DMS153 (cell line): ENCODE data around the gene LARGE2.

Experiments
- DNase-seq: peaks from one replicate; lab custom pipeline; 2025; lab: John Stamatoyannopoulos, UW

The LARGE2 gene

GRCh38 chr11:45960387-45961095, 38.1 kb downstream of the LARGE2 start:
- no peak for DNase-seq

GRCh38 chr11:45961751-45962240, 39.3 kb downstream of the LARGE2 start:
- DNase-seq, result no peak

- DNase-seq, result peak; percentile 29
Observed at GRCh38 chr11:45964911-45965389, 42.5 kb downstream of the LARGE2 start.

GRCh38 chr11:45967506-45967905, 45.0 kb downstream of the LARGE2 start:
- DNase-seq, result no peak

- no peak for DNase-seq
Observed at GRCh38 chr11:45968901-45969300, 46.4 kb downstream of the LARGE2 start.

GRCh38 chr11:45973601-45974000, 51.1 kb downstream of the LARGE2 start:
- no peak for DNase-seq

GRCh38 chr11:45974806-45975205, 52.4 kb downstream of the LARGE2 start:
- no peak for DNase-seq
